OCI-LY3 (cell line): ENCODE data around the gene SIL1.
A peak's percentile ranks its signal among the peaks of the same experiment; 100 is the strongest.
"Not testable (repeated sequence)": the region's sequence is repeated elsewhere in the genome, so short reads cannot be mapped to it uniquely, and the experiment has no call there.

Experiments used
- H2AFZ ChIP-seq: fragments of 200-600, 300-600 bp; shearing (Covaris generic); 2 replicates; pipeline ENCODE4 v1.6.0; 2014; ENCODE audit warnings: antibody characterized with exemption, low read depth, low read length
- H3K27ac ChIP-seq: fragments of 200-600, 300-600 bp; sonication (generic); 2 replicates; pipeline ENCODE4 v1.5.1; 2014; ENCODE audit warnings: mild to moderate bottlenecking, low read length, moderate library complexity, mixed read lengths
- H3K27me3 ChIP-seq: fragments of 200-600, 300-600 bp; sonication (generic); 2 replicates; pipeline ENCODE4 v1.6.1; 2014; ENCODE audit warnings: low read depth, low read length, mixed read lengths
- H3K36me3 ChIP-seq: fragments of 200-600, 300-600 bp; sonication (generic); replicated peaks from 2 replicates; pipeline ENCODE3; 2014; ENCODE audit warnings: low read depth, low read length, mixed read lengths
- H3K4me1 ChIP-seq: fragments of 300-600, 200-600 bp; sonication (generic); 2 replicates; pipeline ENCODE4 v1.6.1; 2014; ENCODE audit warnings: low read length, mixed read lengths
- H3K4me2 ChIP-seq: fragments of 200-600, 300-600 bp; sonication (generic); 2 replicates; pipeline ENCODE4 v1.6.1; 2014; ENCODE audit warnings: low read length, mixed read lengths
- H3K4me3 ChIP-seq: fragments of 300-600, 200-600 bp; sonication (generic); 2 replicates; pipeline ENCODE4 v1.5.1; 2014; ENCODE audit warnings: antibody characterized with exemption, mild to moderate bottlenecking, low read length, moderate library complexity
- H3K79me2 ChIP-seq: fragments of 300-600, 200-600 bp; shearing (Covaris generic); 2 replicates; pipeline ENCODE4 v1.6.1; 2014; ENCODE audit warnings: mild to moderate bottlenecking, low read length, mixed read lengths
- H3K9ac ChIP-seq: fragments of 300-600, 200-600 bp; shearing (Covaris generic); 2 replicates; pipeline ENCODE4 v1.6.0; 2014; ENCODE audit warnings: mild to moderate bottlenecking, low read length, moderate library complexity
- H3K9me3 ChIP-seq: fragments of 200-600, 300-600 bp; shearing (Covaris generic); 2 replicates; pipeline ENCODE4 v1.6.1; 2014; ENCODE audit warnings: low read length, mixed read lengths; ENCODE audit not compliant: insufficient read depth
- H4K20me1 ChIP-seq: fragments of 200-600, 300-600 bp; sonication (generic); 2 replicates; pipeline ENCODE4 v1.6.1; 2016; ENCODE audit warnings: low read length, mixed read lengths; ENCODE audit not compliant: insufficient read depth
- EZH2phosphoT487 ChIP-seq: fragments of 200-600 bp; shearing (Covaris generic); IDR thresholded peaks from 2 replicates; pipeline ENCODE4 v1.6.1; 2018; ENCODE audit warnings: antibody characterized with exemption, mixed run types, low read depth
- TF ChIP-seq, protein P1 (sequence below): fragments of 200-600, 300-600 bp; sonication (generic); IDR thresholded peaks from 2 replicates; pipeline ENCODE4 v1.5.1; 2014; ENCODE audit warnings: antibody characterized with exemption, low read length, low read depth

SIL1 gene

DNA sequence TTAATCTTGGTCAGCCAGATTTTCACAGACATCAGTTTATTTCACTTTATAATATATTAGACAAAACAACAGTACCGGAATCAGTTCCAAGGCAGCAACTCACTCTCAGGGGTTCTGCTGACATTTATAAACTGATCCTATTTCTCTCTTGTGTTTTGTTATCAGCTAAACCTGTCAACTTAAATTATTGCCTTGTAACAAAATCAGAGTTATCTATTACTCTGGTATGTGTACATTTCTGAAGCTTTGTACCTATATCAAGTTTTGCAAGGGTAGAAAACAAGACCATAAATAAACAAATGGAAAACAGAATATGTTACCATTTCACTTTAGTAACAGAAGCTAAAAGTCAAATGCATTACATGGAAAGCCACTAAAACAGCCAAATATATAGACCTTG lies 122.1 kb downstream of the SIL1 start:
- Histone ChIP-seq H3K4me2 (no peak overlapping the region), H3K27ac (no peak overlapping the region), H3K4me3 (no peak overlapping the region), H3K36me3 (no peaks in the 10 kb centered on the region), H3K79me2 (no peaks in the 10 kb centered on the region), H2AFZ (no peak overlapping the region), H3K9ac (no peak overlapping the region), H4K20me1 (no peaks in the 10 kb centered on the region), H3K4me1 (peaks cover 15% of the 10 kb centered on the region), H3K27me3 (no peaks in the 10 kb centered on the region), H3K9me3 (no peaks in the 10 kb centered on the region)
- no peak for TF ChIP-seq EZH2phosphoT487
- TF ChIP-seq, protein P1, sequence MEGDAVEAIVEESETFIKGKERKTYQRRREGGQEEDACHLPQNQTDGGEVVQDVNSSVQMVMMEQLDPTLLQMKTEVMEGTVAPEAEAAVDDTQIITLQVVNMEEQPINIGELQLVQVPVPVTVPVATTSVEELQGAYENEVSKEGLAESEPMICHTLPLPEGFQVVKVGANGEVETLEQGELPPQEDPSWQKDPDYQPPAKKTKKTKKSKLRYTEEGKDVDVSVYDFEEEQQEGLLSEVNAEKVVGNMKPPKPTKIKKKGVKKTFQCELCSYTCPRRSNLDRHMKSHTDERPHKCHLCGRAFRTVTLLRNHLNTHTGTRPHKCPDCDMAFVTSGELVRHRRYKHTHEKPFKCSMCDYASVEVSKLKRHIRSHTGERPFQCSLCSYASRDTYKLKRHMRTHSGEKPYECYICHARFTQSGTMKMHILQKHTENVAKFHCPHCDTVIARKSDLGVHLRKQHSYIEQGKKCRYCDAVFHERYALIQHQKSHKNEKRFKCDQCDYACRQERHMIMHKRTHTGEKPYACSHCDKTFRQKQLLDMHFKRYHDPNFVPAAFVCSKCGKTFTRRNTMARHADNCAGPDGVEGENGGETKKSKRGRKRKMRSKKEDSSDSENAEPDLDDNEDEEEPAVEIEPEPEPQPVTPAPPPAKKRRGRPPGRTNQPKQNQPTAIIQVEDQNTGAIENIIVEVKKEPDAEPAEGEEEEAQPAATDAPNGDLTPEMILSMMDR: no peak

DNA sequence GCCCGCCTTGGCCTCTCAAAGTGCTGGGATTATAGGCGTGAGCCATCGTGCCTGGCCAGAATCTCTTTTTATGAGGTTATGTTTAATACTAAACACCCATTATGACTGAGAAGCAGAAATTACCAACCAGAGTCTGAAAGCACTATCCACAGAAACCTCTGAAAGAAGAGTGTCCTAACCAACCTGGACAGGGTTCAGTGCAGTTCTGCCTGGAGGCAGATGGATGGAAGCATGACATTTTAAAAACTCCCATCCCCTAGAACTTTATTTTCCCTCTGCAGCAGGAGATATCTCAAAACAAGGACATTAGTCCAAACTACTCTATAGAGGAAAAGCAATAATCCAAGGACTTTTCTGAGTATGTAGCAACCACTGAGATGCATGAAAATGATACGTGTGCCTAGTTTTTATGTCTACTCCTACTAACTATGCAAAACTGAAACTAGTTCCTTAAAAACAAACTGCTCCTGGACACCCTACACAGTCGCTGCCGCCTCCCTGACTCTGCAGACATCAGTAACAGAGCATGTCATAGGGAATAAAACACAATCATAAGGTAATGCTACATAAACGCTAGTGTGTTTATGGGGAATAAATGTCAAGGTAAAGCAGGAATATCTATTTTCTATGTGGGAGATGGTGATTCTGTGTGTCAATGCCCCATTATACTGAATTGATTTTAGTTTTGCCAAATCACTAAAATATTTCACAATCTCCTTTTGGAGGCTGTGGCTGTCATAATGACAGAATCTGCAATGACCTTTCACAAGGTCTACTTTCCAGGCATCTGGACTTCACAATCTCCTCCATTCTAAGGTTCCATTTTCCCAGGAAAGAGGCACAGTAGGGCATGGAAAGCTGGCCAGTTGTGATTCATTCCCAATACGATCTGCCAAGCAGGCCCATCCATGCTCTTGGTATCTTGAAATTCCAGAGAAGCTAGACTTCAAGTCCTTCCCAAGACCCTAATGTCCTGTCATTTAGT lies 122.8 kb downstream of the SIL1 start:
- H3K27ac ChIP-seq: no peak overlapping the region
- no peak for TF ChIP-seq EZH2phosphoT487
- TF ChIP-seq, protein P1: no peak
- no peak overlapping the region for H3K9ac ChIP-seq
- peaks cover 12% of the 10 kb centered on the region for H3K4me1 ChIP-seq
- no peak overlapping the region for H2AFZ ChIP-seq
- H3K4me2 ChIP-seq: no peak overlapping the region
- no peaks in the 10 kb centered on the region for H4K20me1 ChIP-seq
- no peaks in the 10 kb centered on the region for H3K27me3 ChIP-seq
- no peaks in the 10 kb centered on the region for H3K79me2 ChIP-seq
- H3K36me3 ChIP-seq: no peaks in the 10 kb centered on the region
- no peak overlapping the region for H3K4me3 ChIP-seq
- no peaks in the 10 kb centered on the region for H3K9me3 ChIP-seq

DNA sequence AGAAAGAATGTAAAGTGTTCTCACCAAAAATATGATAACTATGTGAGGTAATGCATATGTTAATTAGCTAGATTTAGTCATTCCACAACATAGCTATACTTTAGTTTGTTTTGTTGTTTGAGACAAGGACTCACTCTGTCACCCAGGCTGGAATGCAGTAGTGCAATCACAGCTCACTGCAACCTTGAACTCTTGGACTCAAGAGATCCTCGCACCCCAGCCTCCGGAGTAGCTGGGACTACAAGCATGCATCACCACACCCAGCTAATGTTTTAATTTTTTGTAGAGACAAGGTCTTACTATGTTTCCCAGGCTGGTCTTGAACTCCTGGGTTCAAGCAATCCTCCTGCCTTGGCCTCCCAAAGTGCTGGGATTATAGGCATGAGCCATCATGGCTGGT lies 124.2 kb downstream of the SIL1 start:
- not testable (repeated sequence) for H3K27ac ChIP-seq, H3K4me3 ChIP-seq, H3K27me3 ChIP-seq, H3K79me2 ChIP-seq, H3K9me3 ChIP-seq, H2AFZ ChIP-seq, H3K36me3 ChIP-seq, H3K9ac ChIP-seq, H4K20me1 ChIP-seq, H3K4me1 ChIP-seq, H3K4me2 ChIP-seq

DNA sequence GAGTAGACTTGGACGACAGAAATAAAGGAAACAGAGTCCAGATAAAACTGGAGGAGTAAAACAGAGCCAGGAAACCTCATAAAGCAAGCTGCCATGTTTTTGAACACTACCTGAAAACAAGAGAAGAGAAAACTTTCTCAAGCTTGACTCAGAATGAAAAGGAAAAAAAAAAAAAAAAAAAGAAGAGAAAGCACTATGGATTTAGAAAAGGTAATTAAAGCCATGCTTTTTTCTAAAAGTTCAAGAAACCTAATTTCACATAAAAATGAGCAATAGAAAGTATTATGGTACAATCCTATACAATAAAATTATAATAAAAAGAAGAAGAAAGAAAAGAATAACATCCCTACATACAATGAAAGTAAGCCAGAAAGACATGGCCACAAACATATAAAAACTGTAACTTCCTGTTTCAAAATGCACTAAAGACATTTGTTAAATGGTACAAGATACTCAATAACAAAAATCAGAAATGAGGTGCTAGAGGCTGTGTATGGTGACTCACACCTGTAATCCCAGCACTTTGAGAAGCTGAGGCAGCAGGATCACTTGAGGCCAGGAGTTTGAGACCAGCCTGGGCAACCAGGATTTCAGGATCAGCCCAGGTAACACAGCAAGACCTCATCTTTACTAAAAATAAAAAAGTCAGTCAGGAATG lies 129.5 kb downstream of the SIL1 start:
- Histone ChIP-seq H3K79me2 (0 out of 2 replicates have a peak, but pooled peaks cover 3% of the 10 kb centered on the region), H3K36me3 (no peaks in the 10 kb centered on the region), H3K4me2 (peak overlapping the region; percentile 45), H4K20me1 (no peaks in the 10 kb centered on the region), H3K27me3 (no peaks in the 10 kb centered on the region), H2AFZ (no peak overlapping the region), H3K4me3 (no peak overlapping the region), H3K9ac (no peak overlapping the region), H3K27ac (no peak overlapping the region), H3K9me3 (no peaks in the 10 kb centered on the region), H3K4me1 (peaks cover 11% of the 10 kb centered on the region)
- TF ChIP-seq, protein P1: no peak
- no peak for TF ChIP-seq EZH2phosphoT487
